Melanocyte of skin (primary cell): ENCODE measurements around the gene ACTL7A. TPM values are rescaled to one million over a fixed set of nuclear protein-coding genes. Genes with fewer than 3 reads are reported as not detected.

Experiments used
- small RNA-seq, 2 donors: library from RNA; depleted of rRNA; stranded (forward); fragments of <200 nt; gene quantifications; one replicate each; pipeline ENCODE3, GENCODE V24; 2012
- total RNA-seq, 2 donors: library from RNA; depleted of rRNA; stranded (reverse); fragments of >200 nt; gene quantifications; 2 replicates each; pipeline ENCODE4 v1.2.3, GENCODE V29; 2012

Gene ACTL7A, protein sequence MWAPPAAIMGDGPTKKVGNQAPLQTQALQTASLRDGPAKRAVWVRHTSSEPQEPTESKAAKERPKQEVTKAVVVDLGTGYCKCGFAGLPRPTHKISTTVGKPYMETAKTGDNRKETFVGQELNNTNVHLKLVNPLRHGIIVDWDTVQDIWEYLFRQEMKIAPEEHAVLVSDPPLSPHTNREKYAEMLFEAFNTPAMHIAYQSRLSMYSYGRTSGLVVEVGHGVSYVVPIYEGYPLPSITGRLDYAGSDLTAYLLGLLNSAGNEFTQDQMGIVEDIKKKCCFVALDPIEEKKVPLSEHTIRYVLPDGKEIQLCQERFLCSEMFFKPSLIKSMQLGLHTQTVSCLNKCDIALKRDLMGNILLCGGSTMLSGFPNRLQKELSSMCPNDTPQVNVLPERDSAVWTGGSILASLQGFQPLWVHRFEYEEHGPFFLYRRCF
- total RNA-seq: not detected

GRCh38 chr9:108861997-108862396 lies at the start of gene ACTL7A:
TSS of gene ACTL7A (plus strand) at chr9:108862266. CDS start at chr9:108862323, 57 bp downstream.

DNA sequence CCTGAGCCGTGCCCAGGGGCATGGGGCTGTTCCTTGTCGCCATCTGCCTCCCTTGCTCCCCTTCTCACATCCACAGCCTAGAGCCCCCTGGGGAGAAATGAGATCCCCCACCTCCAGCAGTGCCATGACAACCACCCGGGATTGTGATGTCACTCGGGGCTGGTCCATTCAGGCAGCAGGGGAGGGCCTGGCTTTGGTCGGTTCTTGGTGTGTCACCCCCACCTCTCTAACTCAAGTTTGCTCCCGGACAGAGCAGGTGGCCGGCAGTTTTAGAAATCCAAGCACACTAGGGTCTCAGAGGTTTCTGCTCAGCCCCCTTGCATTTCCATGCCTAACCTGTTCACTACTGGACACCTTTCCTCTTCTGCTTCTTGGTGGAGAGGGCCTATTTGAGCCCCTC lies 6.2 kb upstream of the ACTL7A start, which contains the start of gene ACTL7B:
Gene ACTL7B, minus strand, starts transcription at position 99 of the 400 bp plus-strand sequence. Its CDS starts 56 bp downstream, at position 43.

Small RNA genes lying within 50 kb of the gene (small RNA-seq; reads per million reads assigned to genes)
- gene AL359692.1: 0 to 0.09 reads per million in 2 donors

Other genes starting within 250 kb of the ACTL7A start
- gene ACTL7B, start 6.3 kb upstream of the ACTL7A start, total RNA-seq: not detected
- 10 to 100 TPM; 28.2 to 34.0 TPM for gene ELP1, start 71.9 kb downstream of the ACTL7A start, total RNA-seq
- gene ABITRAM, start 72.1 kb downstream of the ACTL7A start, total RNA-seq: 1 to 10 TPM; 5.5 to 8.3 TPM
- 10 to 100 TPM; 23.1 to 25.3 TPM for gene CTNNAL1, start 151.2 kb downstream of the ACTL7A start, total RNA-seq